Adrenal gland (tissue), 12 donors: ENCODE measurements around the gene XNDC1N. TPM values are rescaled to one million over a fixed set of nuclear protein-coding genes. Genes with fewer than 3 reads are reported as not detected.

Experiments
- DNase-seq, 7 donors: peaks; one replicate each; pipeline ENCODE4 v3.0.0-alpha.2; 2019 to 2020
- H3K27ac ChIP-seq, 5 donors: fragments of 200-600 bp; sonication (generic) in 4 of 5; 1 replicate in 3 of 5; 2 replicates in 2 of 5; pipeline versions ENCODE4 v1.5.1 to v1.8.0; 2016 to 2020; ENCODE audit warnings: mild to moderate bottlenecking in 1 of 5
- H3K27me3 ChIP-seq: fragments of 200-600 bp; 2 replicates; pipeline ENCODE4 v1.8.0; 2021
- H3K36me3 ChIP-seq, 2 donors: fragments of 200-600 bp; replicated peaks in 1 of 2; 1 replicate in 1 of 2; 2 replicates in 1 of 2; pipeline versions ENCODE4 v1.5.1 to v1.8.0; 2018 to 2022
- H3K4me1 ChIP-seq, 2 donors: fragments of 200-600 bp; replicated peaks in 1 of 2; 1 replicate in 1 of 2; 2 replicates in 1 of 2; pipeline versions ENCODE4 v1.5.1 to v1.8.0; 2018 to 2021
- H3K4me3 ChIP-seq, 4 donors: fragments of 200-600 bp; sonication (generic) in 3 of 4; one replicate each; pipeline ENCODE4 v1.5.1; 2016 to 2018
- H3K9me3 ChIP-seq, 3 donors: fragments of 200-600 bp; sonication (generic) in 1 of 3; replicated peaks in 1 of 3; 1 replicate in 2 of 3; 2 replicates in 1 of 3; pipeline versions ENCODE4 v1.5.1 to v1.8.0; 2016 to 2021
- CTCF ChIP-seq, 6 experiments: fragments of 450-650 bp in 4 of 6; fragments of 200-600 bp in 2 of 6; sonication (generic) in 1 of 6; IDR thresholded peaks; 1 replicate in 5 of 6; 2 replicates in 1 of 6; pipeline versions ENCODE4 v1.5.1 to v1.8.0; 2016 to 2021; ENCODE audit warnings: antibody characterized with exemption in 6 of 6, mild to moderate bottlenecking in 2 of 6, moderate library complexity in 1 of 6
- POLR2A ChIP-seq, 2 donors: fragments of 450-650 bp; IDR thresholded peaks; one replicate each; pipeline ENCODE4 v1.6.1; 2017; ENCODE audit warnings: antibody characterized with exemption in 2 of 2, mild to moderate bottlenecking in 2 of 2, moderate library complexity in 1 of 2
- whole genome bisulfite sequencing, 4 donors: extraction: QIAGEN DNeasy Blood & Tissue Kit in 2 of 4; methylation state at CpG; one replicate each; pipeline versions ENCODE4 v1.1.5 to v1.1.7; 2013 to 2017; 5-methylcytosine and 5-hydroxymethylcytosine counted together
- intact Hi-C, 2 donors: fragments of 100-400 bp; cut with DNase I; formaldehyde crosslinking; loops; one replicate each; pipeline versions ENCODE4 v1.14.1 to v1.15.0; 2022 to 2023
- polyA plus RNA-seq, 3 donors: library from polyadenylated mRNA; stranded (reverse); fragments of 200-250 nt in 2 of 3; fragments of 350-450 nt in 1 of 3; fragmentation: Illumina TruSeq in 1 of 3; extraction: RNeasy Lipid Tissue Mini Kit (QIAGEN cat#74804) in 1 of 3; gene quantifications; one replicate each; pipeline ENCODE4 v1.2.3, GENCODE V29; 2013 to 2014
- total RNA-seq, 9 donors: library from RNA; depleted of rRNA in 4 of 9; stranded (reverse); fragments of >200 nt in 4 of 9; fragments of 120-200 nt in 1 of 9; fragmentation: NEBNext Ultra II Directional in 1 of 9; extraction: Animal tissue kit (Norgen Biotek cat#: 25700) in 1 of 9; gene quantifications; one replicate each; pipeline versions ENCODE4 v1.1.0 to v1.2.4, GENCODE V29; 2013 to 2023
- donor health status: healthy with polysubstance abuse.
- donor health status: Bipolar disorder and iron deficiency.
- donor health status: DM: yes; HTN: yes; CAD: no.
- donor health status: DM: no; HTN: no; CAD: no.
- donor health status: DM: no; HTN: no; CAD: no.
- donor health status: DM: yes; HTN: yes; CAD: no.

The XNDC1N gene
- total and polyA plus RNA-seq, 12 donors, result 2.2 to 11.1 (median 5.9) TPM

DNA sequence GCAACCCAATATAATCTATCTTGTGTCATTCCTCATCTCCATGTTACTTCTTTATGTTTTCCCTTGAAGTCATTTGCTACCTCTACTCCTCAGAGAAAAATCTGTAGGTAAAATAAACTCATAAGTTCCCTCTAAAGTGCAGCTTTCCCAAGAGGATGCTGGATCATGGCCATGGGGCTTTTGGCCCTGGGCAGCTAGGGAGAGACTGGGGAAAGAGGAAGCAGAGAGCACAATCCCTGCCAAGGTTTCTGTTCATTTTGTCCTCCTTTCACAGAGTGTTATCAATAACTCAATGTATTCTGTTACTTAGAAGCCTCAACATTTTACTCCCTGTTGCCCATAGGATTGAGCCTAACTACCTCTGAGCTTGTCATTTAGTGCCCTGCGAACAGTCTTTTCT, 9.4 kb upstream of the XNDC1N start:
- peak overlapping the region in 4 of 5 donors; percentile 30 to 65 (median 54) for H3K27ac ChIP-seq
- DNase-seq, result peak in 2 of 7 donors; percentile 23 to 58
- H3K4me1 ChIP-seq, result peaks cover 7 to 39% of the 10 kb centered on the region in 2 donors
- no peaks in the 10 kb centered on the region for H3K27me3 ChIP-seq
- no peak overlapping the region for H3K4me3 ChIP-seq
- no peaks in the 10 kb centered on the region for H3K36me3 ChIP-seq
- no peaks in the 10 kb centered on the region for H3K9me3 ChIP-seq
- intact Hi-C loops, result no loop called here
- TF ChIP-seq CTCF (IDR thresholded peaks at IDR 0.05) (no peak), POLR2A (IDR thresholded peaks at IDR 0.05) (no peak)
- WGBS, 4 donors, result 91 to 93% (median 92%) methylated on average over 1 of the region's 1 CpG

- H3K4me3 ChIP-seq, result no peak overlapping the region
- peak overlapping the region in 3 of 5 donors; percentile 51 to 65 (median 65) for H3K27ac ChIP-seq
- H3K27me3 ChIP-seq, result no peaks in the 10 kb centered on the region
- intact Hi-C loops, result no loop called here
- DNase-seq, result peak in 4 of 7 donors; percentile 42 to 71 (median 60)
- peaks cover 7 to 46% of the 10 kb centered on the region in 2 donors for H3K4me1 ChIP-seq
- no peaks in the 10 kb centered on the region for H3K9me3 ChIP-seq
- H3K36me3 ChIP-seq, result no peaks in the 10 kb centered on the region
- TF ChIP-seq POLR2A (IDR thresholded peaks at IDR 0.05), result no peak
- TF ChIP-seq CTCF (IDR thresholded peaks at IDR 0.05), result no peak
- 19 to 30% (median 25%) methylated on average over 5 of the region's 5 CpGs for WGBS, 4 donors
Measured at GRCh38 chr11:71936825-71937224, 8.4 kb upstream of the XNDC1N start.

- no peaks in the 10 kb centered on the region for H3K27me3 ChIP-seq
- H3K9me3 ChIP-seq, result no peaks in the 10 kb centered on the region
- no peak for DNase-seq
- H3K36me3 ChIP-seq, result no peaks in the 10 kb centered on the region
- WGBS, 4 donors, result 85 to 92% (median 90%) methylated on average over 4 of the region's 4 CpGs
- intact Hi-C loops, result no loop called here
- no peak for TF ChIP-seq CTCF (IDR thresholded peaks at IDR 0.05)
- no peak for TF ChIP-seq POLR2A (IDR thresholded peaks at IDR 0.05)
- no peak overlapping the region for H3K4me3 ChIP-seq
- peaks cover 7 to 46% of the 10 kb centered on the region in 2 donors for H3K4me1 ChIP-seq
- no peak overlapping the region for H3K27ac ChIP-seq
Measured at GRCh38 chr11:71935338-71935925, 7.0 kb upstream of the XNDC1N start.

DNA sequence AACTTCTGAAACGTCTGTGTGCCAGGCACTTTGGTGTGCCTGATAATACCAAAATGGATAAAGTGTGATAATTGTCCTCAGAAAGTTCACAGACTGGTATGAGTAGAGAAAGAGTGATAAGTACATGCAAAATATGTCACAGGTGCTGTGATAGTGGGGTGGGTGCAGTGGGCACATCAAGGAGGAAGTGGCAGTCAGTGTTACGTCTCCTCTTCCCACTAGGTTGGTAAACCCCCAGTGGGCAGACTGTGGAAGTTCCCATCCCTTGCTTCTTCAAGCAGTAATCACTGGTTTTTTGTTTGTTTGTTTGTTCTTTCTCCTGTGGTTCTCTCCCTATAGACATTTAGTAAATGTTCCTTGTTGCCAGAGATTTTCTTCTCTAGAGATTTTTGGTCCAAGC, 5.8 kb upstream of the XNDC1N start:
- no peak overlapping the region for H3K4me3 ChIP-seq
- TF ChIP-seq CTCF (IDR thresholded peaks at IDR 0.05) (no peak), POLR2A (IDR thresholded peaks at IDR 0.05) (no peak)
- H3K27me3 ChIP-seq, result no peaks in the 10 kb centered on the region
- intact Hi-C loops, result no loop called here
- no peak overlapping the region for H3K27ac ChIP-seq
- peaks cover 15 to 52% of the 10 kb centered on the region in 2 donors for H3K4me1 ChIP-seq
- 35 to 63% (median 57%) methylated on average over 2 of the region's 2 CpGs for WGBS, 4 donors
- no peaks in the 10 kb centered on the region for H3K36me3 ChIP-seq
- no peaks in the 10 kb centered on the region for H3K9me3 ChIP-seq
- DNase-seq, result no peak
